ENCODE data around the gene RMC1. TPM values are rescaled to one million over a fixed set of nuclear protein-coding genes. Genes with fewer than 3 reads are reported as not detected.

The RMC1 gene
- total RNA-seq, 1 experiment from 2014 or later: 38.4 TPM

DNA sequence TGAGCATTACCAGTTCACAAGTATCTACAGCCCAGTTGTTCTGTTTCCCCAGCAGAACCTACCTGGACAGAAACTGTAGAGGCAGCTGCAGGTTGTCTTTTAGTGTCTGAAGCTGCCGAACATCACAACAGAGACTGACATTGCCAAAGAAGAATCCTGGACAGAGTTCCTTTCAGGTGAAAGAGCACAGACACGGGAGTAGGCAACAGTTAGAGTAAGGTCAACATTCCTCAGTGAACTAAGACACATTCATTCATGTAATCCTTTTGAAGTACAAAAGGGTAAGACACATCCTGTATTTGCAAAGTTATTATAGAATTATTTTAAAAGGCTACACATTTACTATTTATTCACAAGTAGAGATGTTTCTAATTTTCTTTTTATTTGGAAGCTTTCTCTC is 68.7 kb downstream of the RMC1 start:
- peaks cover 0 to 7% of the 10 kb centered on the region in 2 experiments; a peak in 2 of 4 replicates for H3K4me1 ChIP-seq (ENCODE audit: control insufficient read depth in 1 of 2, insufficient read depth in 2 of 2, low read length in 2 of 2)
- no peaks in the 10 kb centered on the region for H3K9me3 ChIP-seq (ENCODE audit: control insufficient read depth in 1 of 2, insufficient read depth in 1 of 2, low read depth in 1 of 2, low read length in 2 of 2)
- H3K27me3 ChIP-seq (ENCODE audit: insufficient read depth, low read length): no peaks in the 10 kb centered on the region

More for the DNA sequence above, 68.7 kb downstream of the RMC1 start:
- Histone ChIP-seq H3K27ac (ENCODE audit: low read depth, low read length) (no peak overlapping the region), H2AFZ (ENCODE audit: low read depth, low read length, poor library complexity, severe bottlenecking) (no peak overlapping the region), H3K79me2 (ENCODE audit: insufficient read depth, low read length) (peaks cover 9% of the 10 kb centered on the region; the same call in 1 of the 2 replicates), H4K20me1 (ENCODE audit: insufficient read depth) (no peaks in the 10 kb centered on the region), H3K4me3 (replicated peaks in 1 of 2; ENCODE audit: low read depth in 1 of 2, low read length in 2 of 2) (no peak overlapping the region), H3K36me3 (ENCODE audit: control insufficient read depth in 1 of 2, insufficient read depth in 2 of 2, low read length in 2 of 2) (peaks cover 25 to 36% of the 10 kb centered on the region in 2 experiments), H3K4me2 (ENCODE audit: low read length) (no peak overlapping the region), H3K9me2 (ENCODE audit: insufficient read depth) (no peaks in the 10 kb centered on the region), H3K9ac (ENCODE audit: low read length) (no peak overlapping the region)
- no peak for DNase-seq (ENCODE audit: low read depth, low spot score)
- BruUV-seq (replicated peaks): no TSS peak
- intact Hi-C loops (cut with micrococcal nuclease): no loop called here
- TF ChIP-seq POLR2AphosphoS5 (IDR thresholded peaks at IDR 0.05; ENCODE audit: low read depth, low read length) (no peak), FOSL1 (IDR thresholded peaks at IDR 0.05; ENCODE audit: low read depth) (no peak), EZH2phosphoT487 (IDR thresholded peaks at IDR 0.05; ENCODE audit: borderline replicate concordance) (no peak), ELF1 (IDR thresholded peaks at IDR 0.05; ENCODE audit: borderline replicate concordance, low read depth) (no peak), EGR1 (IDR thresholded peaks at IDR 0.05; ENCODE audit: low read depth) (no peak), CEBPB (IDR thresholded peaks at IDR 0.05; ENCODE audit: low read depth) (no peak), JUND (IDR thresholded peaks at IDR 0.05) (no peak), CBX3 (IDR thresholded peaks at IDR 0.05; ENCODE audit: low read depth) (no peak), EZH2 (IDR thresholded peaks at IDR 0.05) (no peak), MAX (IDR thresholded peaks at IDR 0.05) (no peak), ZNF274 (IDR thresholded peaks at IDR 0.05; ENCODE audit: low read depth, low read length) (no peak), SIN3A (IDR thresholded peaks at IDR 0.05; ENCODE audit: low read depth) (no peak)
- TF ChIP-seq, protein P1, sequence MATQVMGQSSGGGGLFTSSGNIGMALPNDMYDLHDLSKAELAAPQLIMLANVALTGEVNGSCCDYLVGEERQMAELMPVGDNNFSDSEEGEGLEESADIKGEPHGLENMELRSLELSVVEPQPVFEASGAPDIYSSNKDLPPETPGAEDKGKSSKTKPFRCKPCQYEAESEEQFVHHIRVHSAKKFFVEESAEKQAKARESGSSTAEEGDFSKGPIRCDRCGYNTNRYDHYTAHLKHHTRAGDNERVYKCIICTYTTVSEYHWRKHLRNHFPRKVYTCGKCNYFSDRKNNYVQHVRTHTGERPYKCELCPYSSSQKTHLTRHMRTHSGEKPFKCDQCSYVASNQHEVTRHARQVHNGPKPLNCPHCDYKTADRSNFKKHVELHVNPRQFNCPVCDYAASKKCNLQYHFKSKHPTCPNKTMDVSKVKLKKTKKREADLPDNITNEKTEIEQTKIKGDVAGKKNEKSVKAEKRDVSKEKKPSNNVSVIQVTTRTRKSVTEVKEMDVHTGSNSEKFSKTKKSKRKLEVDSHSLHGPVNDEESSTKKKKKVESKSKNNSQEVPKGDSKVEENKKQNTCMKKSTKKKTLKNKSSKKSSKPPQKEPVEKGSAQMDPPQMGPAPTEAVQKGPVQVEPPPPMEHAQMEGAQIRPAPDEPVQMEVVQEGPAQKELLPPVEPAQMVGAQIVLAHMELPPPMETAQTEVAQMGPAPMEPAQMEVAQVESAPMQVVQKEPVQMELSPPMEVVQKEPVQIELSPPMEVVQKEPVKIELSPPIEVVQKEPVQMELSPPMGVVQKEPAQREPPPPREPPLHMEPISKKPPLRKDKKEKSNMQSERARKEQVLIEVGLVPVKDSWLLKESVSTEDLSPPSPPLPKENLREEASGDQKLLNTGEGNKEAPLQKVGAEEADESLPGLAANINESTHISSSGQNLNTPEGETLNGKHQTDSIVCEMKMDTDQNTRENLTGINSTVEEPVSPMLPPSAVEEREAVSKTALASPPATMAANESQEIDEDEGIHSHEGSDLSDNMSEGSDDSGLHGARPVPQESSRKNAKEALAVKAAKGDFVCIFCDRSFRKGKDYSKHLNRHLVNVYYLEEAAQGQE (IDR thresholded peaks at IDR 0.05; ENCODE audit: low read depth): no peak
- TF ChIP-seq, protein P2, sequence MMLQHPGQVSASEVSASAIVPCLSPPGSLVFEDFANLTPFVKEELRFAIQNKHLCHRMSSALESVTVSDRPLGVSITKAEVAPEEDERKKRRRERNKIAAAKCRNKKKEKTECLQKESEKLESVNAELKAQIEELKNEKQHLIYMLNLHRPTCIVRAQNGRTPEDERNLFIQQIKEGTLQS (IDR thresholded peaks at IDR 0.05): no peak
- no peak for ATAC-seq
- RAD21 ChIA-PET (ENCODE audit: low non-redundant PET in 1 of 2, low total read pairs in 2 of 2, uncharacterized antibody in 2 of 2, unreplicated experiment in 2 of 2): no interaction called here
- CTCF ChIA-PET: no interaction called here
- POLR2A ChIA-PET: no interaction called here

Measured in HCT116 (cell line).